ENCODE measurements around the gene SCLY. TPM values are rescaled to one million over a fixed set of nuclear protein-coding genes. Genes with fewer than 3 reads are reported as not detected.
A peak's percentile ranks its signal among the peaks of the same experiment; 100 is the strongest.

SCLY gene
- total and polyA plus RNA-seq, 2 of the 13 experiments (the other 11 are each of a cell fraction or from before 2014, with no cell fraction given) = 27.9 to 38.6 TPM

DNA sequence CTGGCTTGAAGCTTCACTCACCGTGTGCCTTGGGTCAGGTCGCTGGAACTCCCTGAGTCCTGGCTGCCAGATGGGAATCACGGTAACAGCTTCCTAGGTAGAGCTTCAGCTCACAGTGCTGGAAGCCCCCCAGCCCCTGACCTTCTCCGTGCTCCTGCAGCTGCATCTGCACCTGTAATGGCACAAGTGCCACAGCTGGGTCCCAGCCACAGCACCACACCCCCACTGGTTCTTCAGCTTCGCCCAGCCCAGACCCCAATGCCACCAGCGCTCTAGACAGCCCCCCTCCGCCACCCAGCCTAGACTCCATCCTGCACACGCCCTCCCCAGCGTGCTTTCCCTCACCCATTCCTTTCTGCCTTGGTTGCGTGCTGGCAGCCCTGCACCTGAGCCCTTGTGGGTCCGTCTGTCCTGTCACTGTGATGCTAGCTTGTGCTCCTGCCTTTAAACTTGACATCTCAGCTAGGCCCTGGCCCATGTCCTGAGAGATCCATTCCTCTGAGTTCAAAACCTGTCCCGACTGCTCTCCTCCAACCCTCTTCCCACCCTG is 31.8 kb downstream of the SCLY start (continued):
- TF ChIP-seq, protein P1, sequence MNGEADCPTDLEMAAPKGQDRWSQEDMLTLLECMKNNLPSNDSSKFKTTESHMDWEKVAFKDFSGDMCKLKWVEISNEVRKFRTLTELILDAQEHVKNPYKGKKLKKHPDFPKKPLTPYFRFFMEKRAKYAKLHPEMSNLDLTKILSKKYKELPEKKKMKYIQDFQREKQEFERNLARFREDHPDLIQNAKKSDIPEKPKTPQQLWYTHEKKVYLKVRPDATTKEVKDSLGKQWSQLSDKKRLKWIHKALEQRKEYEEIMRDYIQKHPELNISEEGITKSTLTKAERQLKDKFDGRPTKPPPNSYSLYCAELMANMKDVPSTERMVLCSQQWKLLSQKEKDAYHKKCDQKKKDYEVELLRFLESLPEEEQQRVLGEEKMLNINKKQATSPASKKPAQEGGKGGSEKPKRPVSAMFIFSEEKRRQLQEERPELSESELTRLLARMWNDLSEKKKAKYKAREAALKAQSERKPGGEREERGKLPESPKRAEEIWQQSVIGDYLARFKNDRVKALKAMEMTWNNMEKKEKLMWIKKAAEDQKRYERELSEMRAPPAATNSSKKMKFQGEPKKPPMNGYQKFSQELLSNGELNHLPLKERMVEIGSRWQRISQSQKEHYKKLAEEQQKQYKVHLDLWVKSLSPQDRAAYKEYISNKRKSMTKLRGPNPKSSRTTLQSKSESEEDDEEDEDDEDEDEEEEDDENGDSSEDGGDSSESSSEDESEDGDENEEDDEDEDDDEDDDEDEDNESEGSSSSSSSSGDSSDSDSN (CRISPR knock-in tag; IDR thresholded peaks at IDR 0.05) = peak; percentile 26; the same call in 1 of the 2 replicates
- TF ChIP-seq SOX5 (CRISPR knock-in tag; IDR thresholded peaks at IDR 0.05; ENCODE audit: borderline replicate concordance) = no peak

DNA sequence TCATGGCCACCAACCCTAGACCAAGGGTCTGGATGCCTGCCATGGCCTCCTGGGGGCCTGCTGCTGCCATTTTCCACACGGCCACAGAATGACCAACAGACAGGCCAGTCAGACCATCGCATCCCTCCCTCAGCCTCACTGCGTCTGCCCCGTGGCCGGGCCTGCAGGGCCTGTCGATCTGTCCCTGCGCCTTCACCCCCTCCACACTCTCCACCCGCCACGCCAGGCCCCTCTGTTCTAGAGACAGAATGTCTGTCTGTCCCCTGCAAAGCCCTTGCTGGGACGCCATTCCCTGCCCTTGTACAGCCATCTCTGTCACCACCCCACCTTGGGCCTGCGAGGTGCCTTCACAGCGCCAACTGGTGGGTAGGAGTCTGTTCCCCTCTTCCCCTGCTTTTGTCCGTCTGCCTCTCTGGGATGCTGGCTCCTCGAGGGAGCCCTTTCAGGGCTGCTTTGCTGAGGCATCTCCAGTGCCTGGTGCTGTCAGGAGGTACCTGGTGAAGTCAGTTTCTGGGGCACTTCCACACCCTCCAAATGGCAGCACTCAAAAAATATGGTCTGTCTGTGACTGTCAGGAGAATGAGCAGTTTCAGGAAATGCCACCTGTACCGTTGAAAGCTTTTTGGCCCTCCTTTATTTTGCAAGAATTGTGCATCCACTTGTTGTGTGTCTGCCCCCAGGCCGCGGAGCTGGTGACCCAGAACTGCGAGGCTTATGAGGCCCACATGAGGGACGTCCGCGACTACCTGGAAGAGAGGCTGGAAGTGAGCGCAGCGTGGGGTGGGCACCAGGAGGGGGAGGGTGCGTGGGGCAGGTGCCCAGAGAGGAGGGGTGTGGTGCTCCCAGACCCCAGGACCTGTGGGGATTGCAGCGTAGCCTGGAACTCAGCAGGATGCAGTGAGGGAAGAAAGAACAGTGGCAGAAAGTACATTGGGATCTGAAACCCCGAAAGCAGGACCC is 32.7 kb downstream of the SCLY start:
- ChIA-PET CTCF (ENCODE audit: low intra/inter-chr PET ratio, low total read pairs) (no interaction called here), POLR2A (no interaction called here)
- ATAC-seq = no peak
- H3K36me3 ChIP-seq (replicated peaks in 1 of 2; ENCODE audit: control insufficient read depth in 1 of 2, insufficient read depth in 2 of 2, low read length in 2 of 2) = peaks cover 2 to 4% of the 10 kb centered on the region in 2 experiments; a peak in 1 of 5 replicates
- 94% methylated on average over 26 of the region's 26 CpGs for WGBS (ENCODE audit: low lambda C conversion rate)
- no peaks in the 10 kb centered on the region for H4K20me1 ChIP-seq (ENCODE audit: insufficient read depth, low read length)
- in situ Hi-C loops (cut with HindIII; ENCODE audit: extremely low pct_ligation_motif_present, low pct_unique_long_range_greater_than_20kb) (no loop called here), intact Hi-C loops (cut with micrococcal nuclease; ENCODE audit: unreplicated experiment) (no loop called here)
- no peaks in the 10 kb centered on the region for H3K79me2 ChIP-seq (ENCODE audit: insufficient read depth, low read length)
- H3K27me3 ChIP-seq (ENCODE audit: control insufficient read depth in 1 of 2, insufficient read depth in 2 of 2, low read length in 2 of 2) = no peaks in the 10 kb centered on the region
- no peaks in the 10 kb centered on the region for H3K4me1 ChIP-seq (ENCODE audit: insufficient read depth, low read length)
- DNase-seq (ENCODE audit: low spot score) = no peak
- no peaks in the 10 kb centered on the region for H3K9me3 ChIP-seq (ENCODE audit: low read length)
- no peak overlapping the region for H3K4me3 ChIP-seq (replicated peaks in 1 of 3; ENCODE audit: insufficient read depth in 1 of 3, low read depth in 2 of 3, low read length in 3 of 3)
- no TSS peak for BruUV-seq (replicated peaks)
- no peak overlapping the region for H3K9ac ChIP-seq (ENCODE audit: insufficient read depth, low read depth, low read length)
- no peak overlapping the region for H2AFZ ChIP-seq (ENCODE audit: low read length)
- no peak overlapping the region for H3K4me2 ChIP-seq (ENCODE audit: low read depth, low read length)
- H3K27ac ChIP-seq (ENCODE audit: extremely low read length, insufficient read depth, low read length) = no peak overlapping the region
- no peak for FAIRE-seq
- TF ChIP-seq HES4 (CRISPR knock-in tag; IDR thresholded peaks at IDR 0.05; ENCODE audit: borderline replicate concordance) (0 out of 2 replicates have a peak, but pooled peaks have one; percentile 42), ZNF790 (CRISPR knock-in tag; IDR thresholded peaks at IDR 0.05; ENCODE audit: borderline replicate concordance) (no peak), STAG1 (CRISPR knock-in tag; IDR thresholded peaks at IDR 0.05) (no peak), ZNF225 (CRISPR knock-in tag; IDR thresholded peaks at IDR 0.05) (no peak), AGO2 (optimal IDR thresholded peaks at IDR 0.05; ENCODE audit: low read depth, low read length) (peak; percentile 78), MTA1 (CRISPR knock-in tag; IDR thresholded peaks at IDR 0.05; ENCODE audit: borderline replicate concordance) (0 out of 2 replicates have a peak, but pooled peaks have one; percentile 3), RBM22 (optimal IDR thresholded peaks at IDR 0.05; ENCODE audit: low read length) (no peak)
- TF ChIP-seq, protein P2, sequence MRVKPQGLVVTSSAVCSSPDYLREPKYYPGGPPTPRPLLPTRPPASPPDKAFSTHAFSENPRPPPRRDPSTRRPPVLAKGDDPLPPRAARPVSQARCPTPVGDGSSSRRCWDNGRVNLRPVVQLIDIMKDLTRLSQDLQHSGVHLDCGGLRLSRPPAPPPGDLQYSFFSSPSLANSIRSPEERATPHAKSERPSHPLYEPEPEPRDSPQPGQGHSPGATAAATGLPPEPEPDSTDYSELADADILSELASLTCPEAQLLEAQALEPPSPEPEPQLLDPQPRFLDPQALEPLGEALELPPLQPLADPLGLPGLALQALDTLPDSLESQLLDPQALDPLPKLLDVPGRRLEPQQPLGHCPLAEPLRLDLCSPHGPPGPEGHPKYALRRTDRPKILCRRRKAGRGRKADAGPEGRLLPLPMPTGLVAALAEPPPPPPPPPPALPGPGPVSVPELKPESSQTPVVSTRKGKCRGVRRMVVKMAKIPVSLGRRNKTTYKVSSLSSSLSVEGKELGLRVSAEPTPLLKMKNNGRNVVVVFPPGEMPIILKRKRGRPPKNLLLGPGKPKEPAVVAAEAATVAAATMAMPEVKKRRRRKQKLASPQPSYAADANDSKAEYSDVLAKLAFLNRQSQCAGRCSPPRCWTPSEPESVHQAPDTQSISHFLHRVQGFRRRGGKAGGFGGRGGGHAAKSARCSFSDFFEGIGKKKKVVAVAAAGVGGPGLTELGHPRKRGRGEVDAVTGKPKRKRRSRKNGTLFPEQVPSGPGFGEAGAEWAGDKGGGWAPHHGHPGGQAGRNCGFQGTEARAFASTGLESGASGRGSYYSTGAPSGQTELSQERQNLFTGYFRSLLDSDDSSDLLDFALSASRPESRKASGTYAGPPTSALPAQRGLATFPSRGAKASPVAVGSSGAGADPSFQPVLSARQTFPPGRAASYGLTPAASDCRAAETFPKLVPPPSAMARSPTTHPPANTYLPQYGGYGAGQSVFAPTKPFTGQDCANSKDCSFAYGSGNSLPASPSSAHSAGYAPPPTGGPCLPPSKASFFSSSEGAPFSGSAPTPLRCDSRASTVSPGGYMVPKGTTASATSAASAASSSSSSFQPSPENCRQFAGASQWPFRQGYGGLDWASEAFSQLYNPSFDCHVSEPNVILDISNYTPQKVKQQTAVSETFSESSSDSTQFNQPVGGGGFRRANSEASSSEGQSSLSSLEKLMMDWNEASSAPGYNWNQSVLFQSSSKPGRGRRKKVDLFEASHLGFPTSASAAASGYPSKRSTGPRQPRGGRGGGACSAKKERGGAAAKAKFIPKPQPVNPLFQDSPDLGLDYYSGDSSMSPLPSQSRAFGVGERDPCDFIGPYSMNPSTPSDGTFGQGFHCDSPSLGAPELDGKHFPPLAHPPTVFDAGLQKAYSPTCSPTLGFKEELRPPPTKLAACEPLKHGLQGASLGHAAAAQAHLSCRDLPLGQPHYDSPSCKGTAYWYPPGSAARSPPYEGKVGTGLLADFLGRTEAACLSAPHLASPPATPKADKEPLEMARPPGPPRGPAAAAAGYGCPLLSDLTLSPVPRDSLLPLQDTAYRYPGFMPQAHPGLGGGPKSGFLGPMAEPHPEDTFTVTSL (CRISPR knock-in tag; IDR thresholded peaks at IDR 0.05; ENCODE audit: borderline replicate concordance) = no peak
- TF ChIP-seq, protein P3, sequence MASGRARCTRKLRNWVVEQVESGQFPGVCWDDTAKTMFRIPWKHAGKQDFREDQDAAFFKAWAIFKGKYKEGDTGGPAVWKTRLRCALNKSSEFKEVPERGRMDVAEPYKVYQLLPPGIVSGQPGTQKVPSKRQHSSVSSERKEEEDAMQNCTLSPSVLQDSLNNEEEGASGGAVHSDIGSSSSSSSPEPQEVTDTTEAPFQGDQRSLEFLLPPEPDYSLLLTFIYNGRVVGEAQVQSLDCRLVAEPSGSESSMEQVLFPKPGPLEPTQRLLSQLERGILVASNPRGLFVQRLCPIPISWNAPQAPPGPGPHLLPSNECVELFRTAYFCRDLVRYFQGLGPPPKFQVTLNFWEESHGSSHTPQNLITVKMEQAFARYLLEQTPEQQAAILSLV (CRISPR knock-in tag; IDR thresholded peaks at IDR 0.05; ENCODE audit: borderline replicate concordance) = no peak
